GM19438 (cell line): Measurements from ENCODE around the gene FUT2.
A peak's percentile ranks its signal among the peaks of the same experiment; 100 is the strongest.

Source experiments
- ATAC-seq: cut with Tn5 transposase; IDR thresholded peaks from one replicate; pipeline ENCODE4 v1.9.1; 2021; ENCODE audit warnings: low read depth; ENCODE audit not compliant: unreplicated experiment

FUT2 gene

GRCh38 chr19:48724796-48725753 is 29.3 kb downstream of the FUT2 start:
- no peak for ATAC-seq

- ATAC-seq = no peak
Measured at GRCh38 chr19:48726556-48726955, 30.8 kb downstream of the FUT2 start.

DNA sequence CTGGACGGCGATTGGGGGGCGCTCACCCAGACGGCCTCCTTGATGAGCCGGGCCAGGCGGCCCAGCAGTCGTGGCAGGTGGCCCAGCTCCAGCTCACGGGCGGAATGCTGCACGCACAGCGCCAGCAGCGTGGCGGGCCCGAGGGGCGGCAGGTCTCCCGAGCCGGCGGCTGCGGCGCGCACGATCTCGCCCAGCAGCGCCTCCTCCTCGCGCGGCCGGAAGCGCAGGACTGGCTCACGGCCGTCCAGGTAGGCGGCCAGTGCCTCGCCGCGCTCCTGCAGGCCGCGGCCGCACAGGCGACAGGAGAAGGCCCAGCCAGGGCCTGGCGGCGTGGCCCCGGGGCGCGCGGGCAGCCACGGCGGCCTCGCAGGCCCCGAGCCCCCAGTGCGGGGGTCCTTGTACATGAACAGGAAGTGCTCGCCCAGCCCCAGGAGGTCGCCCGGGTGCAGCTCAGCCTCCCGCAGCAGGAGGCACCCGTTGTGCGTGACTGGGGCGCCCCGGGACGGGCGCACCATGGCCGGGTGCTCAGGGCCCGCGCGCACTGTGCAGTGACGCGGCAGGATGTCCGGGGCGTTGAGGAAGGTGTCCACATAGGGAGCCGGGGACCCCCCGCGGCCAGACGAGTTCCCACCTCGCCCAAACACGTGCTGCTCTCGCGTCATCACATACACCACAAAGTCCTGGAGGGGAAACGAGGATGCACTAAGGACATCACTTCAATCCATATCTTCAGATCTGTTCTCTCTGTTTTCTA is 33.3 kb downstream of the FUT2 start:
- ATAC-seq = no peak

- ATAC-seq = no peak
Measured at GRCh38 chr19:48731452-48731851, 35.7 kb downstream of the FUT2 start.

DNA sequence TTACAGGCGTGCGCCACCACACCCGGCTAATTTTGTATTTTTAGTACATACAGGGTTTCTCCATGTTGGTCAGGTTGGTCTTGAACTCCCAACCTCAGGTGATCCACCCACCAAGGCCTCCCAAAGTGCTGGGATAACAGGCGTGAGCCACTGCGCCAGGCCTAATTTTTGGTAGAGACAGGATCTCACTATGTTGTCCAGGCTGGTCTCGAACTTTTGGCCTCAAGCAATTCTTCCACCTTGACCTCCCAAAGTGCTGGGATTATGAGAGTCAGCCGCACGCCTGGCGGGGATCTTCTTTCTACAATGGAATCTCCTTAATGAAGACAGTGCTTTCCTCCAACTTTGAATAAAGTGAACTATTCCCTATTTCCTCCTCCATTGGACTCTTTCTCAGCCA is 38.9 kb downstream of the FUT2 start:
- ATAC-seq = no peak

- ATAC-seq = no peak
Measured at GRCh38 chr19:48735031-48735615, 39.4 kb downstream of the FUT2 start.

DNA sequence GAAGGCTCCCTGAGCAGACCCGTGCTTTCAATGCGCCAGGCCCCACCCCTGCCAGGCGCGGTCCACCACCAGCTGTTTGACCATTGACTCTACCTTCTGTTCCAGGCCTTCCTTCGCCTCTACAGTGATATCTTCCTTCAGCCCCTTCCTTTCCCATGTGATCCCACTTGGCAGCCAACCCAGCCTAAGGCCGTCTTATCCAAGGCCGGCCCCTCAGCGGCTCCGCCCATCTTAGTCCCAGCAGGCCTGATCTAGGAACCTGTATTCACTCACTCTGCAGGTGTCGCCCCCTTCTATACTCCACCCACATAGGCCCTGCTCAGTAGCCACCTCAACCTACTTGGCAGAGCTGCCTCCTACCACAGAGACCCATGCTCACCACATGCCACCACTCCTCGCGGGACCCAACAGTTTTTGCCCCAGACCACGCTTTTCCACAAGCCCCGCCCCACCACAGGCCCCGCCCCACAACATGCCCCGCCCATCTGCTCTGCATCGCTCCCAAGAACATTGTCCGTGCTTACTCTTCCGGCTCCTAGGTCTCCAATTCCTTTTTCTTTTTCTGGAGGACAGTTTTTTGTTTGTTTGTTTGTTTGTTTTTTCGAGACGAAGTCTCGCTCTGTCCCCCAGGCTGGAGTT is 41.7 kb downstream of the FUT2 start:
- ATAC-seq = no peak

DNA sequence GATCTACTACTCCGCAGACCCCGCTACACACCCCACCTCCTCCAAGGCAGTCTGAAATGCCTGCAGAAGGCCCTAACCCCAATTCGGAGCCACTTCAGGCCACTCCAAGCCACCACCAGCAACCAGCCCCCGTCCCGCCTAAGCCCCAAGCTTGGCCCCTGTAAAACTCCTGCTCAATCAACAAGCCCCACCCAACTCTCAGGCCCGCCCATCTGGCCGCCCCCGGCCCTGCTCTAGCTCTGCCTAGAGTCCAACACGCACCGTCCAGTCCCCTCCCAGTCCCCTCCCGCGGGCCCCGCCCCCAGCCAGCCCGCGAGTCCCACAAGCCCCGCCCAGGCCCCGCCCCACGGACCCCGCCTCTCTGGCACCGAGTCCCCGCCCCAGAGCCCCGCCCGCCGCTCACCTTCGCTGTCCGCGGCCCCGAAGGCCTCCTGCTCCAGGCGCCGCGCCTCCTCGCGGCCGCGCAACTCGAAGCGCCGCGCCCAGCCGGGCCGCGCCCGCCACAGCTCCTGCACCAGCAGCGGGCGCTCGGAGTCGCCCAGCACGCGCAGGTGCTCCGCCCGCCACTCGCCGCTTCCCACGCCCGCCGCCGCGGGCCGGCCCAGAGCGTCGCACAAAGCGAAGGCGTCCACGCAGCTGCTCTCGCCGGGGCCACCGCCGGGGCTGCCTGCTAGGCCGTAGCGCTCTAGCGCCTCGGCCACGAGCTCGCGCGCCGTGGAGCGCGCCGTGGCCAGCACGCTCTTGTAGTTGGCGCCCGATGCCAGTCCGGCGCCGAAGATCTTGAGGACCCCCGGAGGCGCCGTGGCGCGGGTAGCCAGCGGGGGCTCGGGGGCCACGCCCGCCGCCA is 43.0 kb downstream of the FUT2 start:
- peak; percentile 79 for ATAC-seq

DNA sequence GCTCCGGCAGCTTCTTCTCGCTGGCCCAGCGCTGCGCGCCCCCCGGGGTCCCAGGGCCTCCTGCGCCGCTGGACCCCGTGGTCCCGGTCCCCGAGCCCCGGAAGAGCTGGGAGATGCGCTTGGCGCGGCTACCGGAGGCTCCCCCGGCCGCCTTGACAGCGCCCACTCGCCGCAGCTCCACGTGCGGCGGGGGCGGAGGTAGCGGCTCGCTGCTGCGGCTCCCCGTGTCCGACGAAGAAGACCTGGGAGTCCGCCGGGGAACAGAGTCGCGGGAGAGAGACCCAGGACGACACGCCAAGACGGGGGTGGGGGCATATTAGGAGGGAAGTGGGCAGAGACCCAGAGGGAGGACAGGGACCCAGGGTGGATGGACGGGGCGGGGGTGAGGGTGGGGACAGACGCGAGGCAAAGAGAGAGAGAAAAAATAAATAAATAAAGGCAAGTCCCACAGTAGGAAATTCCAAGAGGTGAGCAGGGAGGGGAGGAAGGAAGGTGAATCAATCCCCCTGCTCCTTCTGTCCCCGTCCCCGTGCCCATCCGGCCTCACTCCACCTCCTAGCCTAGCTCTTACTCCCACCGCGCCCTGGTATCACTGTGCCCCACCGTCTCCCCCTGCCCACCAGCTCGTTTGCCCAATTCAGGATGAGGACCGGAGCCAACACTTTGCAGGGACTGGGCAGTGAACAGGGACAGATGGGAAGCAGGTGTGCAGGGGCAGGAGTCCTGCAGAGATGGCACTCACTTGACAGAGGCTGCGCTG is 43.8 kb downstream of the FUT2 start:
- ATAC-seq = no peak

- no peak for ATAC-seq
Measured at GRCh38 chr19:48740164-48740972, 44.6 kb downstream of the FUT2 start, which contains the start of gene RASIP1. RASIP1 (minus strand) TSS chr19:48740610; CDS start chr19:48740282, 328 bp downstream.

DNA sequence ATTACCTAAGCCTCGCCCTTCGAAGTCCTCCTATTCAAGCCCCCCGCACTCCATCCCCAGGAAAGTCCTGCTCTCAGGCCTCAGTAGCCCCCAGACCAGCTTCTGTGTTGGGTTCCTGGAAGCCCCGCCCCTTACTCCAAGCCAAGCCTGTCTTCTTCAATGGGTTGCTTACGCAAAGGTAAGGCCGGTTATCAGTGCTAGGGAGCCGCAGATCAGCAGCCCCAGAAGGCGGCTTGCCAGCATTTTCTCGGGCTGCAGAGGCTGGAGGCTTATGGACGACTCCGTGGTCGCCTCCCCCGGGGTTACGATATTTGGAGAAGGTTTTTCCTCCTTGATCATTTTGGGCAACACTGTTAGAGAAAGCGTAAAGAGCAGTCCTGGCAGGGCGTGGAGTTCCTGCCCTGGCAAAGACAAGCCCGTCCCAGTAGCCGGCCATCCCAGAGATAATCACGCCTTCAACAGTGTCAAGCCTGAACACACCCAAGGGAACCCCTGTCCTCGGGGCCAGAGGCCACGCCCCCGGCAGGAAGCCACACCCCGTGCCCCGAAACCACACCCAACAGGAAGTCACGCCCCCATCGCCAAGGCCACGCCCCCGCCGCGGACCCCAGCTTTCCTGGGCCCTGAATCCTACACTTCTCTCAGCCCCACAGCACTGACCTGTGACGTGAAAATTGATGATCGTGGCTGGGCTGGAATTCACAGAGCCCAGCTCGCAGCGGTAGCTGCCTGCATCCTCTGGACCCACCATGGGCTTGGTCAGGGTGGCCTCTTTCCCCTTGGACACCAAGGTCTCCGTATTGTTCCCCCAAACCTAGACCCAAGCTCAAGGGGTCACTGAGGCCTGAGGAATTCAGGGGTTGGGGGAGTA is 45.6 kb downstream of the FUT2 start:
- ATAC-seq = no peak

- no peak for ATAC-seq
Measured at GRCh38 chr19:48742096-48742495, 46.3 kb downstream of the FUT2 start.

DNA sequence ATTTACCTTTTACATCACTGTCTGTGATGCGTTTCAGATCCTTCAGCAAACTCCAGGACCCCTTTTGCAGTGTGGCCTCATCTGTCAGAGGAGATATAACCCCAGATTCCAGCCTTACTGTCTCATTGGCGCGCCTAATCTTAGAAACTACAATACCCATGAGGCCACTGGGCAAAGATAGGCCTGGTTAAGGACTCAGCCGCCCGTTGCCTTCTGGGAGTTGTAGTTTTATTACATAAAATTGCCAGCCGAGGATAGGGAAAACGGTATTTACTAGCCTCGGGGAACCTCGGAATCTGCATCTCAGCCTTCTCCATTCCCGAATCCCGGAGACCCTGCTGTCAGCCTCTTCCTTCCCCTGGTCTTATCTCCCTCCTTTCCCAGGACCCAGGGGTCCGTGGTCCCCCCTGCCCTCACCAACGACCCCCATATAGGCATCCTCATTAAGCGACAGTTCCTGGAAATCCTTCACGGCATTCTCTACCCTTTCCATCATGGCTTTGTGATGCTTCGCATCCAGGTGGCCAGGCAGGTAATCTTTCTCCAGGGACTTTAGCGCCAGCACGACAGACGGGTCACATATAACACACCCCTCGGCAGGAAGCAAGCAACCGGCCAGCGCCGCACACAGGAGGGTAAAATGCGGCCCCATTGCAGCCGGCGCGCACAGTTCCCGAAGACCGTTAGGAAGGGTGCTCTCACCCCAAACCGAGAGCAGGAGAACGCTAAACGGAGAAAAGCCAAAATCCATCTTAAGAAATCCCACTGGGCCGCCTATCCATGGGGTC is 49.6 kb downstream of the FUT2 start:
- ATAC-seq = no peak

DNA sequence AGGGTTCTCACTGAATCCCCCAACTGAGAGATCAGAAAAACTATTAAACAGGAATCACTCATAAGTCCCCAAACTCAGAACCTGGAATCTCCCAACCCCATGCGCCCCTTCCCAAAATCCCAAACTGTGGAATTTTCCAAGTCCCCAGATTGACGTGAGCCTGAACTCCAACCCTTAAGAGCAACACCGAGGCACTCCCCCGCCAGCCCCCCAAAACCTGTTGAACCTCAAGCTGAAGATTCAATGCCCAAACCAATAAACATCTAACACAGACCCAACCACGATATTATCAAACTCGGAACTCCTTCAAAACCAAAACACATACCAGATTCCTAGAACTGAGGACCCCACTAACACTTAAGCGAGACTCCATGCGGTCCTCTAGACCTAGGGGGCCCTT is 50.3 kb downstream of the FUT2 start:
- no peak for ATAC-seq

GRCh38 chr19:48746738-48747575 is 51.2 kb downstream of the FUT2 start, which contains the start of gene IZUMO1:
IZUMO1 (minus strand) TSS chr19:48746909; CDS start chr19:48745859, 1,050 bp downstream.
- ATAC-seq = no peak
